Activated CD4-positive, alpha-beta T cell treated with anti-CD3 and anti-CD28 coated beads, Interleukin-2, amount 50 U/mL, for 1 hour (primary cell): ENCODE results near the gene PTPRM.

ENCODE experiments used
- DNase-seq: peaks from one replicate; pipeline ENCODE4 v3.0.0-alpha.2; 2020

Gene PTPRM

DNA sequence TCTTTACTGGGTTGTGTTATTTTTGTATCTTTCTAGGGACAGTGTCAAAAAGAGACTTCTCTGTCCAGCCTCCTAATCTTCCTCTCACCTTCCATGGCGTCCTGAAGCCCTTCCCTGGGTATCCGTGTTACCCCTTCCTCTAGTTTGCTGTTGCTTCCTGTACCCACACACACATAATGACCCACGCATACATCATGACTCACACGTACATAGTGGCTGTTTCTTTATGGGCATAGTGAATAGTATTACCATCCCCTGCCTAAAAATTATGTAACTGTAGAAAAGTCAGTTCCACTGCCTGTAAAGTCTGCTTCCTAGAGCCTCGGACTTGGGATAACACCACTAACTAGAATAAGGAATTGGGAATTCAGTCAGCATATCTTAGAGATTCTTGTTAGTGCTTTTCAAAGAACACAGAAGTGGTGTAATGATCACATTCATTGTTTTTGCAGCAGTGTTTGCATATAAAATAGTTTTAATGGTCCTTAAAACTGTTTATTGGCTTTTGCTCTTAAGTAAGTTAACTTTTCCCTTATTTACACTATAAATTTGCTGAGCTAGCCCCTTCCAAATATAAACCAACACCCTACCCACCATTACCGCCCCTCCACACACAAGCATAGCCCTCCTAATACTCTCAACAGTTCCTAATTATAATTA, 733.8 kb downstream of the PTPRM start:
- DNase-seq: no peak

DNA sequence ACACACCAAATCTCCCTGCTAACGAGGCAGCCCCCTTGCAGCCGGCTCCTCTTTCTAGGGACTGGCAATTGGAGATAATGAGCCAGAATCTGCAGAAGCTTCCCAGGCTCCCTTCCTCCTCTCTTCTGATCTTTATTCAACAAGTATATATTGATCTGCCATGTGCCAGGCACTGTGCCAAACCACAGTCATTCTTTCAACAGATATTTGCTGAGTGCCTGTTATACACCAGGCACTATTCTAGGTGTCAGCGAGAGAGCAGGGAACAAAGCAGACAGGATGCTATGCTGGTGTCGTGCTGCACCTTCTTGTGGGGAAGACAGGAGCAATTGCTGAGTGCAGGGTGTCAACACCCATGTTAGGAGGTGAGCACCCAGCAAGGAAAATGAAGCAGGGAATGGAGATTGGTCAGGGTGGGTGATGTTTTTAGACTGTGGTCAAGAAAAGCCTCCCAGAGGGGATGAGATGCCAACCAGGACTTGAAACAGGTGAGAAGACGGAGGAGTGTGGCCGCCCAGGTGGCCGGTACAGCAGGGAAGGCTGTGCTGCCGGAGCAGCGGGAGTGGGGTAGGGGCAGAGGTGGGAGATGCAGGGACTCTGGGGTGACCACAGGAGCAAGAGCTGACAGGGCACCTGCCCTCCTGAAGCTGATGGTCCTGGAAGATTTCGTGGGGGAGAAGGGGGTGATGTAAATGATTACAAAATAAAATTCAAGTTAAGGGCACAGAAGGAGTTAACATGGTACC, 734.5 kb downstream of the PTPRM start:
- no peak for DNase-seq

DNA sequence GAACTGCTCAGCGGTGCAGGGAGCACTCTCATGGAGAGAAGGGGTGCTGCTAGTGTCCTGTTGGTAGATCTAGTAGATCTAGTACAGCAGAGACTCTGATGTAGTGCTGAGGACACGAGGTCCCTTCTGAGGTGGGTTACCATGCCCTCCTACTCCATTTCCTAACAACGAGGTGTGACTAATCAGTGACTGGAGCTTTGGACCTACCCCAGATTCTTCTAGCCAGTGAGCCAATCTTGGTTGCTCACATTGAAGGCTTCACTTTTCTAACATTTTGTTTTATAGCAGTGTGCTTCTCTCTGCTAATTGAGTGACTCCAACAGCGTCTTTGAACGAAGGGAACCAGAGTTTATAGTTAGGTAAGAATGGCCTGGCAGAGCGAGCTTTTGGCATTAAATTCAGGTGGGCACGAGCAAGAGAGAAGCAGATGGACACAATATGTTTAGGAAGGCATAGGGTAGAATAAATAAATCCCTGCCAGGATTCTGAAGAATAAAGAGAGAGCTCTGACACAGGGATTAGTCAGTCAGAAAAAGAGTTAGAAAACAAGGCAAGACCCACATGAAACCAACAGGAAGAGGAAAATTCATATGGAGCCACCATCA, 736.1 kb downstream of the PTPRM start:
- DNase-seq: no peak

DNA sequence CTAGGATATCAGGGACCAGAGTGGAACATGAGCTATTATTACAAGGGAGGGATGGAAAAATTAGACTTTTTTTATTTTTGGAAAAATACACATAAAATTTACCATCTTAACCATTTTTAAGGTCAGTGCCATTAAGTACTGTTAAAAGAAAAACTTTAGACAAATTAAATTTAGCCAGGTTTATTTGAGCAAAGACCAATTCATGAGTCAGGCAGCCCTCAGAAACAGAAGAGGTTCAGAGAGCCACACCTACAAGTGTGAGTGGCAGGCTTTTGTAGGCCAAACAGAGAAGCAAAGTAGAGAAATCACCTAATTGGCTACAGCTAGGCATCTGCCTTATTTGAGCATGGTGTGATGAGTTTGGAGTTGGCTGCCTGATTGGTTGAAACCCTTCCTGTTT, 740.8 kb downstream of the PTPRM start:
- no peak for DNase-seq

DNA sequence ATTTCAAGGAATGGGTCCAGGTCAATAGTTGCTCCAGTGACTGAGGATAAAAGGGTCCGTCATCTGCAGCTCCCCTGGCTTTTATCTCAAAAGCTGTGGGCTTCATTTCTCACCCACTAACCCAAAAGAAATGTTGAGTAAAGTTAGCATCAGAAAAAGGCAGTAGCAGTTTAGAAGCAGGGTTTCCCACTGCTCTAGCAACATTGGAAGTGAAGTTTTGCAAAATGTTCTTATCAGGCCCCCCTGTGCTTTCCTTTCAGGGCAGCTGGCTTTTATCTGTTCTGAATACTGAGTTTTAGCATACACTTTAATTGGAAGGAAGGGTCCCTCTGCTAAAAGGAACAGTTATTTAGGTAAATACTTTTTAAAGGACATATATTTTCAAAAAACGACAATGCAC, 745.9 kb downstream of the PTPRM start:
- DNase-seq: no peak

DNA sequence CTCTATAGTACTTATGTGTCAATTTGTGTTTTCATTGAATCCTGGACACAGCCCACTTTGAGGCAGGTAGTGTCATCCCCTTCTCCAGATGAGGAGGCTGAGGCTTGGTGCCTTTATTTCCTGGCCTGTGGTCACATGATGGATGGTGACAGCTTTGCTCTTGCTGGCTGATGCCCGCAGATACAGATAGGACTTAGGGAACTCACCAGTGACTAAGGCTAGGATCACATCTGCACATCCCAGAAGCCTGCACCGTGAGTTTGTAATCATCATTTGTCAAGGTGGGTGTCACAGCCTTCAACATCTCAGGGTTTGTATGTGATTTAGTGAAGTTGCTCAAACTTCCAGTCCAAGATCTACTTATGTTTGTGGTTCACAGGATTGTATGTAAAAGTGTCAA, 747.0 kb downstream of the PTPRM start:
- DNase-seq: no peak

DNA sequence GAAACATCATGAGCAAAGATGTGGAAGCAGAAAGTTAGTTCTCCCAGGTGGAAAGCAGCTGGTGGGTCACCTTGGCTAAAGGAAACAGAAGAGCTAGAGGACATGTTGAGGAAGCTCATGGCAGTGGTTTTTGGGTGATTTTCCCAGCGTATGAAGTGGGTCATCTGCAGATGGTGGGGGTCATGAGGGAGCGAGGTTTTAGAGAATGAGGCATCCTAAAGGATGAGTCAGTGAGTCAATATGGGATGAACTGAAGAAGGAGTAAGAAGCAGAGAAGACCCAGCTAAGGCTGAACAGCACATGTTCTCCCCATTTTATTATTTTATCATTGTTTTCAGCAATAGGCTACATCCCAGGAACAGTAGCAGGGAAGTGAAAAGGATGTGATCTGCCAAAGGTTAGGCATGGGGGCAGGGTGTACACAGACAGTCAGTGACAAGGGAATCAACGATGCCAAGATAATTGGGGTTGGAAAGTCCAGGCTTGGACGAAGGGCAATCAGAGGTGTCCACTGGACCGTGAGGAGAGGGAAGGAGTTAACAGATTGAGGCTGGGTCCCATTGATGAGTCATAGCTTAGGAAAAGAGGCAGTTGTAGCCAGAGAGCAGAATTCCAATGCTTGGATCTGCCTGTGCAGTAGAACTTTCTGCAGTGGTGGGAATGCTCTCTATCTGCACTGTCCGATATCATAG, 752.8 kb downstream of the PTPRM start:
- no peak for DNase-seq

DNA sequence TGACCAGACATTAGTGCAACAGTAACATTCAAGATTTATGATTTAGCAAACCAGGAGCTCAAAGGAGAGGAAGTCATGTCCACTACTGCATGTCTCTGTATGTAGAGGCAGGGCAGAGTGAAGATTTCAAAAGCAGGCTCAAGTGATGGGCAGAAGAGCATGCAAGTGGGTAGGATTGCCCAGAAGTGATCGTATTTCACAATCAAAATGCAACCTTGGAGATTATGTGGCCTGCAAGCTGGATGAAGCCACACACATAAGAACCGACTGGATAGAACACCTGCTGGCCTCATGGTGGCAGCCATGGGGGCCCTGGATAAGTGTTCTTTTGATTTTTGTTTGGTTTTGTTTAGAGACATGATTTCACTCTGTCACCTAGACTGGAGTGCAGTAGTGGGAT, 755.4 kb downstream of the PTPRM start:
- DNase-seq: no peak

DNA sequence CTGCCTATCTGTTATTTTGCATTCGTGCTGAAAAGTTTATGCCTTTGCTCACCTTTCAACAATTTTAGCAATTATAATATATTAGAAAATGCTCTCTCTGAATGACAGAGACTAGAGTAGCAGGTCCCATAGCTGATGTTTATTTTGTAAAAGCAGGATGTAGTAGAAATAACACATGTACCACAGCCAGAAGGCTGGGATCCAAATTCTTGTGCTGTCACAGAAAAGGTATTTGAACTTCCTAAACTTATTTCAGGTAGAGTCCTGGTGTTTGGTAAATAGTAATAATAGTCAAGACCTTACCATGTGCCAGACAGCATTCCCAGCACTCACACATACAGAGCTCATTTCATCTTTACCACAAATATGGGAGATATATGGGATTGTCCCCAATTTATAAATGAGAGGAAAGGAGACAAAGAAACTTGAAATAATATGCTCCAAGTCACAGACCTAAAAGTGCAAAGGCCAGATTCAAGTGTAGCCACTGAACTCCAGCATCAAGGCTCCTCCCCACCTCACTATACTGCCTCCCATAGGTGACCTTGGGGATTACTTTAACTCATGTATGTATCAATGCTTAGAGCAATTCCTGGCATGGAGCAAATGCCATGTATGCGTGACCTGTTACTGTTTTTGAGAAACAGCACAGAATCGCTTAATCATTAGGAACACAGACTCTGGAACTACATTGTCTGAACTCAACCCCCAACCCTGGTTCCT, 757.4 kb downstream of the PTPRM start:
- no peak for DNase-seq

DNA sequence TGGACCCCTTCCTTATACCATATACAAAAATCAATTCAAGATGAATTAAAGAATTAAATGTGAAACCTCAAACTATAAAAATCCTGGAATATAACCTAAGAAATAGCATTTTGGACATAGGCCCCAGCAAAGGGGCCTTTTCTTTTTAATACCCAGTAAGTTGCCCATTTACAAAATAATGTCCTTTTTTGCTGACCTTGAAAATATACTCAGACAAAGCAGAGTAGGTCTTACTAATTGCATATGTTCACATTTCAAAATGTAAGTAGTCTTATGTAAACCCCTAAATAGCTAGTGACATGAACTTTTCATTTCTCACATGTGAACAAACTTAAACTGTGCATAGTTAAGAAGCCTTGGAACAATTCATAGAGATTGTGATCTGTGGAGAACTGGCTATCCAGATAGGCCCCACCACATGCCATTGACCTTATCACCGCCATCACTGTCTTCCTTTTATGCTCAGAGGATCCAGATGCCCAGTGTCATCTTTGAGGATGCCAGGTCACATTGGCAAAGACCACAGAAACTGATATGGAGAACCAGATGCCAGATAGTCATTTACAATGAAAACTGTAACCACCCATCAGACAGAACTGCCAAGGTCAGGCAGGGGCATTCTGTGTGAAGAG, 759.8 kb downstream of the PTPRM start:
- no peak for DNase-seq

DNA sequence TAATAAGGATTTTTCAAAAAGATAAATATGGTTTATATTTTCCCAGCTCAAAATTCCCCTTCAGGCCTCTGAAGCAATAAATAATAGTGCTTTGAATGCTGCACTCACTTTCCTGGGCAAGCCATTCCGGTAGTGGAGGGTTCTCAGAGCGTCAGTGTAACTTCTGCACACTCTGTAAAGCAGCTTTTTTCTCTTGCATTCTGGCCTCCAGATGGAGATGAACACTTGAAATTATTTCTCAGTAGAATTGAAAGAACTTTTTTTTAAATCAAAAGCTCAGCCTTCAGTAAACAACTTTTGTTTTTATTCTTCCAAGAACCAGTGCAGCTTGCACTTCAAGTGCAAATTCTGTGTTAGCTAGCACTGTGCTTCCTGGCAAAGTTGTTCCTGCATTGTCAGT, 761.0 kb downstream of the PTPRM start:
- DNase-seq: no peak

DNA sequence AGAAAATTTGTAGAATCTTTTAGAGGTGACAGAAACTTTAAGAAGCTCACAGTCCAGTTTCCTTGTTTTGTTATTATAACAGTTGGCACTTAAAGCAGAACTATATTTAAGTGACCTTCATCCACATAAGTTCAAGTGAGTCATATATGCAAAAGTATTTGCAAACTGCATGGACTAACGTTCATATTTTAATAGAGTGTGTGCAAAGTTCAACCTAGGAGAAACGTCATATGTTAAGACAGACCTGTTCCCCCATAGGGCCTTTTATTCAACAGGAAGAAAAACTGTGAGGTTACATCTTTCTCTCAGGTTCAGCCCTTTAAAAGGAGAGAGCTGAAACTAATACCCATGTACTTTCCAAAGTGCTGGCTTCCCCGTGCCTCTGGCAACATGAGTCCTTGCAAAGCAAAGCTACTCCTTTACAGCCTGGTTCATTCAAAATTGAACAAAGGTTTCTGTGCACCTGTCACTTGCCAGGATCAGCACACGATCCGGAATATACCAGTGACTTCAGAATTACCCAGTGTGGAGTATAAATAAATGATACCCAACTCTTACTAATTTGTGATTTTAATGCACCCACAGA, 762.2 kb downstream of the PTPRM start:
- no peak for DNase-seq

DNA sequence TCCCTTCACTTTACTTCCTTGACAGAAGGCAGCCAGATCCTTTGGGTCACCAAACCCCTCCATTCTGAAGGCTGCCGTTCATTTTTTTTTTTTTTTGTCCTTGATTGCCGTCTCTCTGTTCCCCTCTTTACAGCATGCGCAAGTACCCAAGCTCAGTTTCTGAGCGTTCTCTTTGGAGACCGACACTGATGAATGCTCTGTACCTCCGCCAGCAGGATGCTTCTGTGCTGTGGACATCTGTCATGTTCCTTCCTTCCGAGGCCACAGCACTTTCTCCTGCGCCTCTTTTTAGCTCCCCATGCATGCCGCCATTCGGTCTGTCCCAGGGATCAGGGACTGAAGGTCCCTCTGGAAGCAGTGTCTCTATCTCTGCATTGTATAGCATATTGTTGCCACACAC, 763.5 kb downstream of the PTPRM start:
- DNase-seq: no peak

DNA sequence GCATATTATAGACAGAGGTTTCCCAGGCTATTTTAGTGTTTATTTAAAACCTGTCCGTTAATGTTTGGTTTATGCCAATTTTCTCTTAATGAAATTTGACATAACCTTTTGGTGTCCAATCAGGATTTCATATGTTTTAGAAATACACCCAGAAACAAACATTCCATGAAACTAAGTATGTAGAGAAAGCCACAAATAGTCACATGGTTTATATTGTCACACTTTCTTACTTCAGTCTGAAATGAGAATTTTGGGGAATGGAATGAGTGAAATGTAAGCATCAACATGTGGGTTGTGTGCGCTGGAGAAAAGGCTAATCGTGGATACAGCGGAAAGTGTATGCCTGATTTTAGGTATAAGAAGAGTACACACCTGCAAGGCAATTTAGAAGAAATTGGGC, 765.2 kb downstream of the PTPRM start:
- no peak for DNase-seq

DNA sequence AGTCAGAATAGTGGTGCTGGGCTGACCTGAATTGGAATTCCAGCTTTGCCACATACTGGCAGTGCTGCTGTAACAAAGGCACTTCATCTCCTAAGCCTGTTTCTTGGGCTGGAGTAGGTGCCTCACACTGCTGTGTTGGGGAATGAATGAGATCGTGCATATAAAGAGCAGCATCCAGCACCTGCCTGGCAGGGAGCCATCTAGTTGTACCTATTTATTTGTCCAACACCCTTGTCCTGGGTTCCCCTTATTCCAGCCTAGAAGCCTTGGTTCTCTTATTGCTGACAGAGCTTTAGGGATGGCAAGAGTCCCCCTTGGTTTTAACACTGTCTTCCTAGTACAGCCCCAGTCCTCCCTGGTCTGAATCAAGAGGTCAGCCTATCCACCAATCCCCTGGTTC, 766.8 kb downstream of the PTPRM start:
- DNase-seq: no peak

DNA sequence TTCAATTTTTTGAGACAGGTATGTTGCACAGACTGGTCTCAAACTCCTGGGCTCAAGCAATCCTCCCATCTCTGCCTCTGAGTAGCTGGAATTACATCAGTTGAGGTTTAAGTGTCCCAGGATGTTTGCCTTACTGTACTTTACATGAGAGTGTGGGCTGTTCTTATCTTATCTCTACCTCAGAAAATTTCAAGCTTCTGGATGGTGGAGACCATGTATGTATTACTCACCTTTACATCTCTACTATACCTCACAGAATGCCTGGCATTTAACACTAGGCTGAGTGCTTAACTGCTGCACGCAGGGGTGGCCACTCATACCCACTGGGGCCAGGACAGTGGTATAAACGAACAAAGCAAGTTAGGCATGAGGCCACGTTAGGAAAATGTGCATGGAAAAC, 770.1 kb downstream of the PTPRM start:
- DNase-seq: no peak

DNA sequence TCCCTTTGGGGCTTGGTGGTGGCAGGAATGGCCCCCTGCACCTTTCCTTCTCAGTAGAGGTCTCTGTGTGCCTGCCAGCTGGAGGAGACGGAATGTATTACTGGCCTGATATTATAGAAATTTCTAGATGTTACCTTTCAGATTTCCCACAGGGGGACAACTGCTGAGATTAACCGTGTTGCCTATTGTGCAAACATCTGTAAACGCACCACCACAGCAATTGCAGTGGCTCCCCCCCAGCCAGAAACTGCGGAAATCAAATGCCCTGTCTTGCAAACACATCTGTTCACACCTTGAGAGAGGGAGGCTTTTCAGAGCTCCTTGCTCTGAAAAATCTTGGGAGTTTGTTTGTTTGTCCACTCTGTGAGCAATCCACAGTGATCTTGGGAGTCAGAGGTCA, 772.1 kb downstream of the PTPRM start:
- DNase-seq: no peak

DNA sequence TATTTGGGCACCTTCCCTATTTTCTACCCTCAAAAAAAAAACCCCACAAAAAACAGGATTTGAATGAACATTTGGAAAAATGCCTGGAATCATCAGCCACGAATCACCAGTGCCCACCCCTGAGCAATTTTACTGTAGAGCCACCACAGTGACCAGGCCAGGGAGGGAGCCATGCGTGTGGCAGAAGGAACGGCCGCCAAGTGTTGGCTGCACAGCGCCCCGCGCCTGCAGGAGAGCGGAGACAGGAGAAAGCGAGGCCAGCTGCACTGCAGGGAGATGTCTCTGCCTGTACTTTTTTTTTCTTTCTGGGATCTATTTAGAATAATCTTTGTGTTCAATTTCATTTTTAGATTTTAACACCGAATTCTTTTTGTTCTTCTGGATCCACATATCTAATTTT, 772.8 kb downstream of the PTPRM start:
- DNase-seq: no peak

DNA sequence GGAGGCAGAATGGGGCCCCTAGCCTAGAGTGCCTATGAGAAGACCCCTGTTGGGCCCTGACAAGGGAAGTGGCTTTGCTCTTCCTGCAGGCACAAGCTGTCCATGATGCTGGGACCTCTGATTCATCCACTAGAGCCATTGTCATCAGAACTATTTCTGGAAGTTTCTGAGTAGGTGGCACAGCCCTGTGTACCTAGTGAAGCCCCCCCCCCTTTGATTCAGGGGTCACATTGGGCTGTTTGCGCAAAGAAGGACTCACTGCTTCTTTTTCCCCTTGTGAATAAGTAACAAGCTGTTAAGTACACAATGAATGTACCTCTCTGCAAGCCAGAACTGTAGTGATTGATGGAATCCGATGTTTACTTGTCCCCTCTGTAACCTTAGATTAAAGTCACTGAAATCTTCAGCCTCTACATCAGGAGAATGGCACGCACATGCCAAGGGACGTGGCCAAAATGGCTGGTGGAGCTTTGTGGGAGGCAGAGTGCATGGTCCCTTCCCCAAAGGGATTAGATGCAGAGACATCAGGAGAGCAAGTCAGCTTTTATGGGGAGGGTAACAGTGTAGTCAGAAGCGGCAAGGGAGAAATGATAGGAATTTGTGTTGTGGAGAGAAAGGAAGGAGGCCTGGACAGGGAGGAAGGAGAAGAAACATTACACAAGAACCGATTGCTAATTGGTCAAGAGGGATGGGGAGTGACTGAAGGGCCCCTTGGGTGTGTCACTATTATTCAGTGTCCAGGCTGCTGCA, 774.5 kb downstream of the PTPRM start:
- no peak for DNase-seq

DNA sequence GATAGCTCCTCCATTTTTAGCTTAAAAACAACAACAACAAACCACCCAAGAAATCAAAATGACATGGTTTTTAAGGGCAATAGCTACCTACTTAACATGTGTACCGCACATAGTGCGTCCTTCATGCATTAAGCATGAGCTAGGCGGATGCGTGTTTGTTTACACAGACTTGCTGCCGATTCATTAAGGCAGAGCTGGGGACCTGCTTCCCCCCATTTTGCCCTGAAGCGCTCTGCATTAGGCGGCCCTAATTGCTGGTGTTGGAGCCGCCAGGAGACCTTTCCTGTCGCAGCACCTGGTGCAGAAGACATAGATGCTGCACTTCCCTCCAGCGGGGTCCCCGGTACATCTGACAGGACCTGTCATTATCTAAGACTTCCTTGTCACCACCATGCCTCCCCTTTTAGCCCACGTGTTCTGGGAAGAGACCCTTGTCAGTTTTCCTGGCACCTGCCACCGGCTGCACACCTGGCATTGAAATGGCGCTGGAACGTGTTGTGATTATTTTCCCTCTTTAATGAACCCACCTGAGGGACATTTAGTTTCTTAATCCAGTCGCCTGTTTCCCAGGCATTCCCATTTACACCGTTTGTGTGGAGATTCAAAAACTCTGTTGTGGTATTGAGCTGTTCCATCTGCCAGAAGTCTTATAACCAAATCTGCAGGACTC, 781.1 kb downstream of the PTPRM start:
- no peak for DNase-seq
